ENCODE measurements around the gene SLC8B1. TPM values are rescaled to one million over a fixed set of nuclear protein-coding genes. Genes with fewer than 3 reads are reported as not detected.

SLC8B1 gene
- total RNA-seq, 4 donors from 2014 or later, result 76.5 to 256 (median 95.5) TPM

DNA sequence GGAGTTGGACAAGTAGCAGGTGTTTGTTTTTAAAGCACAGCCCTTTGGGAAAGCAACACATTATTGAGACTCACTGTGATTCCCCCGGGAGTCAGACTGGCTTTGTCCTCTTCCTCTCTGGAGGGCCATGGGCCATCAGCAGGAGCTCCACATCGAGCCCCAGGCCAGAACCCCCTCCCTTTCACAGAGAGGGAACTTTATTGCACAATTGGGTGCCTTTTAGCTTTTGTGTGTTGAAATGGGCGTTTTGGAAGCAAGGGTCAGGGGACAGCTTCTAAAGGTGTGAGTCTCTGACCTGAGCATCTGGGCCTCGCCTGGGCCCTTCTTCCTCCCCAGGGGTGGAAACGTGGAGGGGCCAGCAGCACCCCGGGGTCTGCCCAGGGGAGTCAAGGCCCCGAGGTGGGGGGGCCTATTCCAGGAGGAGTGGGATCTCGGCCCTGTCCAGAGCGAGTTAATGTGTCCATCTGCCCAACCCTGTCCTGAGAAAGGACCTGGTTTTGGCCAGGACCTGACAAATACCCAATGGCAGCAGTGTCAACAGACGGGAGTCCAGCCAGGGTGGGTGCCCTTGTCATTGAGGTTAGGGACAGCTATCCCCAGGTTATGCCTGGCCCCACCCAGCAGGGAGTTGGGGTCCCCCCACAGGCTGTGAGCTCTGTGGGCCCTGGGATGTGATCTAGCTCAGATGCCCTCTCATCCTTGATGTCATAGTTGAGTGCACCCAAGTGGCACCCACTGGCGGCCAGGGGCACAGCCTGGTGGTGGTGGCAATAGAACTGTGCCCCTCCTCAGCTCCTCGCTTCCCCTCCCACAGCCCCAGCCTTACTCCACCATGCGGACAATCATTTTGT, 37.1 kb downstream of the SLC8B1 start:
- Histone ChIP-seq H3K4me3 (no peak overlapping the region), H3K4me1 (peaks cover 0 to 9% (median 6%) of the 10 kb centered on the region in 4 donors), H3K36me3 (peaks cover 0 to 23% (median 7%) of the 10 kb centered on the region in 4 donors), H3K27me3 (no peaks in the 10 kb centered on the region), H3K27ac (no peak overlapping the region), H3K9me3 (no peaks in the 10 kb centered on the region)
- DNase-seq, result no peak
- no peak for TF ChIP-seq EP300 (IDR thresholded peaks at IDR 0.05; ENCODE audit: low read depth)
- TF ChIP-seq, protein P1, sequence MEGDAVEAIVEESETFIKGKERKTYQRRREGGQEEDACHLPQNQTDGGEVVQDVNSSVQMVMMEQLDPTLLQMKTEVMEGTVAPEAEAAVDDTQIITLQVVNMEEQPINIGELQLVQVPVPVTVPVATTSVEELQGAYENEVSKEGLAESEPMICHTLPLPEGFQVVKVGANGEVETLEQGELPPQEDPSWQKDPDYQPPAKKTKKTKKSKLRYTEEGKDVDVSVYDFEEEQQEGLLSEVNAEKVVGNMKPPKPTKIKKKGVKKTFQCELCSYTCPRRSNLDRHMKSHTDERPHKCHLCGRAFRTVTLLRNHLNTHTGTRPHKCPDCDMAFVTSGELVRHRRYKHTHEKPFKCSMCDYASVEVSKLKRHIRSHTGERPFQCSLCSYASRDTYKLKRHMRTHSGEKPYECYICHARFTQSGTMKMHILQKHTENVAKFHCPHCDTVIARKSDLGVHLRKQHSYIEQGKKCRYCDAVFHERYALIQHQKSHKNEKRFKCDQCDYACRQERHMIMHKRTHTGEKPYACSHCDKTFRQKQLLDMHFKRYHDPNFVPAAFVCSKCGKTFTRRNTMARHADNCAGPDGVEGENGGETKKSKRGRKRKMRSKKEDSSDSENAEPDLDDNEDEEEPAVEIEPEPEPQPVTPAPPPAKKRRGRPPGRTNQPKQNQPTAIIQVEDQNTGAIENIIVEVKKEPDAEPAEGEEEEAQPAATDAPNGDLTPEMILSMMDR (IDR thresholded peaks at IDR 0.05), result no peak
- TF ChIP-seq POLR2A (IDR thresholded peaks at IDR 0.05), result no peak
- TF ChIP-seq POLR2AphosphoS5 (IDR thresholded peaks at IDR 0.05), result no peak
- intact Hi-C loops (cut with DNase I; ENCODE audit: low total_unique reads), result no loop called here
- WGBS, 2 donors (ENCODE audit: low coverage in 1 of 2), result 82% methylated on average over 11 of the region's 13 CpGs; no CpG with 5 or more reads in 1 of the 2 donors
- in situ Hi-C loops (cut with MboI; ENCODE audit: low pct_ligation_motif_present in 1 of 4, low pct_unique_long_range_greater_than_20kb in 1 of 4, low sequenced_read_pairs in 3 of 4), result no loop called here

DNA sequence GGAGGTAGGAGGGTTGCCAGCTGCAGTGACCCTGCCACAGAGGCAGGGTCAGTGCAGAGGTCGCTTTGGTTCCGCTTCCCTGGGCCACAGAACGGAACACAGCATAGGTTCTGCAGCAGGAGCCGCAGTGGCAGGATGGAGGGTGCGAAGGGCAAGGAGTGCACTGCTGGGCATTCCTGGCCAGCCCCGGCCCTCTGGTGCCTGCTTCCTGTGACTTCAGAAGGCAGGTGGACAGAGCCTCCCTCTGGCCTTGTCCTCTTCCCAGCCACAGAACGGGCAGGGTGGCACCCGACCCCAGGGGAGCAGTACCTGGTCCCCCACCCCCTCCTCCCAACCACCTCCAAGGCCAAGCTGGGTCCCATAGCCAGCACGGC, 37.7 kb downstream of the SLC8B1 start:
- in situ Hi-C loops (cut with MboI; ENCODE audit: low pct_ligation_motif_present in 1 of 4, low pct_unique_long_range_greater_than_20kb in 1 of 4, low sequenced_read_pairs in 3 of 4), result no loop called here
- peak in 1 of 3 donors; percentile 8 for TF ChIP-seq POLR2AphosphoS5 (IDR thresholded peaks at IDR 0.05)
- TF ChIP-seq EP300 (IDR thresholded peaks at IDR 0.05; ENCODE audit: low read depth), result no peak
- H3K27ac ChIP-seq, result no peak overlapping the region
- no peaks in the 10 kb centered on the region for H3K9me3 ChIP-seq
- H3K27me3 ChIP-seq, result no peaks in the 10 kb centered on the region
- peaks cover 0 to 9% (median 6%) of the 10 kb centered on the region in 4 donors for H3K4me1 ChIP-seq
- WGBS, 2 donors (ENCODE audit: low coverage in 1 of 2), result 96% methylated on average over 8 of the region's 9 CpGs; no CpG with 5 or more reads in 1 of the 2 donors
- peaks cover 0 to 29% (median 11%) of the 10 kb centered on the region in 4 donors for H3K36me3 ChIP-seq
- DNase-seq, result no peak
- intact Hi-C loops (cut with DNase I; ENCODE audit: low total_unique reads), result no loop called here
- H3K4me3 ChIP-seq, result no peak overlapping the region

DNA sequence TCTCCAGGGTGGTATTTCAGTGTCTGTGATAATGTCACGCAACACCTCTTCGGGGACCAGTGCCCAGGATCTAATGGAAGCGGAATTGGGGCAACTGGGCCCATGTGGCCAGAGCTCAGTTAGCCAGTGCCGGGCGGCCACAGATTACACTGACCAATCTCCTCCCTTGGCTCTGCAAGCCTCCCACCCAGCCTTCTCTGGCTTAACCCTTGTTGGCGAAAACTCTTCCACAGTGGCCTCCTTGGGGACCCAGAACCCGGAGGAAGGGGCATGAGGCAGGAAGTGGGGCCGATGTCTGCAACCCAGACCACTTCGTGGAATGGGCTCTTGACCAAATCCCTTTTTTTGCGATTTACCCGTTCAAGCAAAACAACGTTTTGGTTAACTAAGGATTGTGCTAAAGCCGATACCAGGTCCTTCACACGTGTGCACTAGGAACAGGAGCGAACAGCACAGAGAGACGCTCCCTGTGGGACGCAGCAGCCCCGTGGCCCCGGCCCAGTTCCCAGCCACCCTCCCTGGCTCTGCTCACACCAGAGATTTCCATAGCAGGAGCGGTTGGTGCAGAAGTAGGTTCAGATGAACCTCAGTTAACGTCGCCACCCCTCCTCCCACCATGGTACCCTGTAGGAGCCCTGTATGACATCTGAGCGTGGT, 38.2 kb downstream of the SLC8B1 start:
- TF ChIP-seq POLR2A (IDR thresholded peaks at IDR 0.05), result no peak
- TF ChIP-seq EP300 (IDR thresholded peaks at IDR 0.05; ENCODE audit: low read depth), result no peak
- TF ChIP-seq, protein P1 (IDR thresholded peaks at IDR 0.05), result no peak
- no peak for TF ChIP-seq POLR2AphosphoS5 (IDR thresholded peaks at IDR 0.05)
- Histone ChIP-seq H3K9me3 (no peaks in the 10 kb centered on the region), H3K4me3 (no peak overlapping the region), H3K27ac (no peak overlapping the region), H3K27me3 (no peaks in the 10 kb centered on the region), H3K36me3 (peaks cover 0 to 32% (median 13%) of the 10 kb centered on the region in 4 donors), H3K4me1 (peaks cover 0 to 9% (median 6%) of the 10 kb centered on the region in 4 donors)
- no peak for DNase-seq
- in situ Hi-C loops (cut with MboI; ENCODE audit: low pct_ligation_motif_present in 1 of 4, low pct_unique_long_range_greater_than_20kb in 1 of 4, low sequenced_read_pairs in 3 of 4), result no loop called here
- 93% methylated on average over 23 of the region's 23 CpGs; no CpG with 5 or more reads in 1 of the 2 donors for whole genome bisulfite sequencing, 2 donors (ENCODE audit: low coverage in 1 of 2)
- intact Hi-C loops (cut with DNase I; ENCODE audit: low total_unique reads), result no loop called here

DNA sequence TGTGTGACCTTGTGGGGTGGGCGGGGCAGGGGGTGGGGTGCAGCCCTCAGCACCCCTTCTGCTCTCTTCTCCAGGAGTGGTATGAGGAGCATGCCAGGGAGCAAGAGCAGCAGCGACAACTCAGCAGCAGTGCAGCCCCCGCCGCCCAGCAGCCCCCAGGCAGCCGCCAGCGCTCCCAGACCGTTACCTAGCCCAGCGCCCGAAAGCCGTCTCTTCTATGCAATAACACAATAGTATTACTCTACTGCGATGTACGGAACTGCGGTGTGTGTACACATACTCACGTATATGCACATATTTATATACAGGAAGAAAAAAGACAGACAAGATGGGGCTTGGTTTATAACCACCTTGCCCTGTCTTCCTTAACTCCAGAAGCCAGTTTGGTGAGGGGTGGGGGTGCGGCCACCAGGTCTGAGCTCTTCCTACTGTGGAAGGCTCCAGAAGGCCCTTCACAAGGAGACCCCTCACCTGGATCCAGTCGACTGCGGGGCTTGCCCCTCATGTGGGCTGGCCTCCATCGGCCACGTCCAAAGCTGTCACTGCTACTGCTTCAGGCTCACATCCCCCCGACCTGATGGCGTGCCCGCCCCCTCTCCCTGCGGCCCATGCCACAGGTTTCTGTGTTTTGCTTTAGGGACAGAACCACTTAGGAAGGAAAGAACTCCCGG, 38.9 kb downstream of the SLC8B1 start:
- peaks cover 0 to 36% (median 16%) of the 10 kb centered on the region in 4 donors for H3K36me3 ChIP-seq
- H3K9me3 ChIP-seq, result no peaks in the 10 kb centered on the region
- peaks cover 0 to 9% (median 6%) of the 10 kb centered on the region in 4 donors for H3K4me1 ChIP-seq
- no peaks in the 10 kb centered on the region for H3K27me3 ChIP-seq
- intact Hi-C loops (cut with DNase I; ENCODE audit: low total_unique reads) (no loop called here), in situ Hi-C loops (cut with MboI; ENCODE audit: low pct_ligation_motif_present in 1 of 4, low pct_unique_long_range_greater_than_20kb in 1 of 4, low sequenced_read_pairs in 3 of 4) (no loop called here)
- DNase-seq, result no peak
- H3K4me3 ChIP-seq, result no peak overlapping the region
- TF ChIP-seq, protein P1 (IDR thresholded peaks at IDR 0.05), result no peak
- TF ChIP-seq POLR2AphosphoS5 (IDR thresholded peaks at IDR 0.05), result no peak
- no peak for TF ChIP-seq EP300 (IDR thresholded peaks at IDR 0.05; ENCODE audit: low read depth)
- no peak for TF ChIP-seq POLR2A (IDR thresholded peaks at IDR 0.05)
- WGBS, 2 donors (ENCODE audit: low coverage in 1 of 2), result 93% methylated on average over 24 of the region's 24 CpGs; no CpG with 5 or more reads in 1 of the 2 donors
- no peak overlapping the region for H3K27ac ChIP-seq
